ENCODE measurements around the gene MRPL18.
"Not testable (repeated sequence)": the region's sequence is repeated elsewhere in the genome, so short reads cannot be mapped to it uniquely, and the experiment has no call there.

MRPL18 gene

DNA sequence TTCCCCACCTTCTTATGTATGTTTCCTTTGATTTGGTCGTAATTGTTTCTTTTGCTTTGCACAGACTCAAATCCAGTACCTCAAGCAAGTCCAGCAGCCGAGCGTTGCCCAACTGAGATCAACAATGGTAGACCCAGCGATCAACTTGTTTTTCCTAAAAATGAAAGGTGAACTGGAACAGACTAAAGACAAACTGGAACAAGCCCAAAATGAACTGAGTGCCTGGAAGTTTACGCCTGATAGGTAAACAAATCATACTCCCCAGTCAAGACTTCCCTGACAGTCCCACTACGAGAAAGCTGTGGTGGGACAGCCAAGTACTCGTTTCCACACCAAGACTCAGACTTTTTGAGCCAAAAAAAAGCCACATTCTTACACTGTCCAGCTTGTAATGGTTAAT lies 42.1 kb upstream of the MRPL18 start:
- not testable (repeated sequence) for H3K27me3 ChIP-seq (ENCODE audit: insufficient read depth, low read length); H3K27ac ChIP-seq (ENCODE audit: low read depth, low read length); DNase-seq; H4K8ac ChIP-seq (ENCODE audit: low read depth, low read length); H2BK120ac ChIP-seq (ENCODE audit: insufficient read depth, low read length, poor library complexity); H2AFZ ChIP-seq (ENCODE audit: insufficient read depth, low read length, poor library complexity); H3K4me2 ChIP-seq (ENCODE audit: low read length); H3K18ac ChIP-seq (ENCODE audit: low read length); H3K9ac ChIP-seq (ENCODE audit: low read length); H3K79me1 ChIP-seq (ENCODE audit: low read length); H2AK5ac ChIP-seq (ENCODE audit: low read length); H2BK5ac ChIP-seq (ENCODE audit: low read depth, low read length, poor library complexity); H3K4ac ChIP-seq (ENCODE audit: low read depth, low read length); H3K14ac ChIP-seq (ENCODE audit: low read length); H3K4me1 ChIP-seq (ENCODE audit: control insufficient read depth in 1 of 2, insufficient read depth in 2 of 2, low read length in 2 of 2); H4K12ac ChIP-seq (ENCODE audit: low read depth, low read length); H4K91ac ChIP-seq (ENCODE audit: low read depth, low read length); H3K4me3 ChIP-seq (ENCODE audit: low read depth, low read length); H3K9me3 ChIP-seq (ENCODE audit: insufficient read depth, low read depth, low read length); H2BK12ac ChIP-seq (ENCODE audit: low read length); H3K23ac ChIP-seq (ENCODE audit: low read length); H3K79me2 ChIP-seq (ENCODE audit: control insufficient read depth, insufficient read depth, low read length, poor library complexity)
- peaks cover 14 to 28% of the 10 kb centered on the region in 2 experiments for H3K36me3 ChIP-seq (ENCODE audit: control insufficient read depth in 1 of 2, insufficient read depth in 2 of 2, low read length in 2 of 2)
- WGBS (ENCODE audit: extremely low coverage, insufficient coverage, insufficient read length) = no CpG with 5 or more reads among the region's 7 CpGs

DNA sequence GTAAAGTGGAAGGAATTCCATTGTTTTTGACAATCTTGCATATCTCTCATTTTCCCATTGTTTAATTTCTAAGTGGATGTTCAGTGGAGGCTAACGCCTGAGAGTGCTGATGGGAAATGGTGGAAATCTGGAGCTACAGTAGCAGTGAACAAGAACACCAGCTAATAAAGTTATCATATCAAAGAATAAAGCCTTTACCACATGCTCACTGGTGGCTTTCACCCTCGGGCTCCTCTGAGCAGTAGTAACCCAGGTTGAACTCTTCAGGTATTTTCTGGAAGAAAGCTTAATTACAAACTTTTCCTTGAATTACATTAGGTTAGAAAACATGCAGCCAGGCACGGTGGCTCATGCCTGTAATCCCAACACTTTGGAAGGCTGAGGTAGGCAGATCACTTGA lies 38.8 kb upstream of the MRPL18 start:
- Histone ChIP-seq H3K4me3 (ENCODE audit: low read depth, low read length) (no peak overlapping the region), H3K4ac (ENCODE audit: low read depth, low read length) (no peak overlapping the region), H2BK12ac (ENCODE audit: low read length) (no peak overlapping the region), H2BK120ac (ENCODE audit: insufficient read depth, low read length, poor library complexity) (no peak overlapping the region), H3K18ac (ENCODE audit: low read length) (no peak overlapping the region), H3K4me1 (ENCODE audit: control insufficient read depth in 1 of 2, insufficient read depth in 2 of 2, low read length in 2 of 2) (no peaks in the 10 kb centered on the region), H3K4me2 (ENCODE audit: low read length) (no peak overlapping the region), H3K79me1 (ENCODE audit: low read length) (no peaks in the 10 kb centered on the region), H2AFZ (ENCODE audit: insufficient read depth, low read length, poor library complexity) (no peak overlapping the region), H4K12ac (ENCODE audit: low read depth, low read length) (no peak overlapping the region), H4K91ac (ENCODE audit: low read depth, low read length) (no peak overlapping the region), H3K27me3 (ENCODE audit: insufficient read depth, low read length) (no peaks in the 10 kb centered on the region), H3K14ac (ENCODE audit: low read length) (no peak overlapping the region), H3K36me3 (ENCODE audit: control insufficient read depth in 1 of 2, insufficient read depth in 2 of 2, low read length in 2 of 2) (peaks cover 17 to 31% of the 10 kb centered on the region in 2 experiments), H3K9ac (ENCODE audit: low read length) (peak overlapping the region; percentile 38), H2AK5ac (ENCODE audit: low read length) (no peak overlapping the region), H4K8ac (ENCODE audit: low read depth, low read length) (no peak overlapping the region), H3K79me2 (ENCODE audit: control insufficient read depth, insufficient read depth, low read length, poor library complexity) (no peaks in the 10 kb centered on the region), H3K27ac (ENCODE audit: low read depth, low read length) (no peak overlapping the region), H3K9me3 (ENCODE audit: insufficient read depth, low read depth, low read length) (no peaks in the 10 kb centered on the region), H2BK5ac (ENCODE audit: low read depth, low read length, poor library complexity) (no peak overlapping the region), H3K23ac (ENCODE audit: low read length) (no peak overlapping the region)
- no peak for DNase-seq
- WGBS (ENCODE audit: extremely low coverage, insufficient coverage, insufficient read length) = no CpG with 5 or more reads among the region's 3 CpGs

DNA sequence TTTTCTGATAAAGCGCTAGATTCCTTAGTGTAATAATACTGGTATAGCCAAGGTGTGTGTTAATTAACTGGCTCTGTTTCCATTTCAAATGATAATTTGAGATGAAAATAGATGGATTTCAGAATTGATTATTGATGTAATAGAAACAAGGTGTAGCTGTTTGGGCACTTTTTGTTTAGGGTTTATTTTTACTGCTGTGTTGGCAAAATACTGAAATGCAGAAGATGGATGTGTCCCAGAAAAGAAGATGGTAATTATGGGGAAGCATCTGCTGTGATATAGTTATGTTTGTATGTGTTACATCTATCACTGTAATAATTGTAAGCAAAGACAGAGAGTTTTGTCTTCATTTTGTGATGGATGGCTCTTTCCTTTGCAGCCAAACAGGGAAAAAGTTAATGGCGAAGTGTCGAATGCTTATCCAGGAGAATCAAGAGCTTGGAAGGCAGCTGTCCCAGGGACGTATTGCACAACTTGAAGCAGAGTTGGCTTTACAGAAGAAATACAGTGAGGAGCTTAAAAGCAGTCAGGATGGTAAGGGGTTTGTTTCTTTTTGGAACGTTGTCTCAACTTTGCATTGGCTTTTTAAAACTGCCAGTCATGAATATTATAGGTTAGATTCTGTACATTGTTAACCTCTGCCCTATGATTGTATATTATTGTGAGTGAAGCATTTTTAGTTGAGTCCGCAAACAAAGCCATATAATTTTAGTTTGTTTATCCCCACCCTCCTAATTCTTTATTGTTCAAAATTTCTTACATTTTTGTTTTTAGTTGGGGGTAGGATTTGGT lies 37.0 kb upstream of the MRPL18 start:
- peaks cover 0 to 3% of the 10 kb centered on the region in 2 experiments for H3K4me1 ChIP-seq (ENCODE audit: control insufficient read depth in 1 of 2, insufficient read depth in 2 of 2, low read length in 2 of 2)
- H2AFZ ChIP-seq (ENCODE audit: insufficient read depth, low read length, poor library complexity) = no peak overlapping the region
- no peak overlapping the region for H3K14ac ChIP-seq (ENCODE audit: low read length)
- no peaks in the 10 kb centered on the region for H3K27me3 ChIP-seq (ENCODE audit: insufficient read depth, low read length)
- no peak overlapping the region for H4K91ac ChIP-seq (ENCODE audit: low read depth, low read length)
- H3K9ac ChIP-seq (ENCODE audit: low read length) = no peak overlapping the region
- WGBS (ENCODE audit: extremely low coverage, insufficient coverage, insufficient read length) = no CpG with 5 or more reads among the region's 6 CpGs
- no peak overlapping the region for H3K27ac ChIP-seq (ENCODE audit: low read depth, low read length)
- H2AK5ac ChIP-seq (ENCODE audit: low read length) = no peak overlapping the region
- no peak overlapping the region for H3K4ac ChIP-seq (ENCODE audit: low read depth, low read length)
- H3K4me2 ChIP-seq (ENCODE audit: low read length) = no peak overlapping the region
- no peak overlapping the region for H2BK5ac ChIP-seq (ENCODE audit: low read depth, low read length, poor library complexity)
- H4K12ac ChIP-seq (ENCODE audit: low read depth, low read length) = no peak overlapping the region
- H2BK120ac ChIP-seq (ENCODE audit: insufficient read depth, low read length, poor library complexity) = no peak overlapping the region
- H2BK12ac ChIP-seq (ENCODE audit: low read length) = no peak overlapping the region
- no peaks in the 10 kb centered on the region for H3K9me3 ChIP-seq (ENCODE audit: insufficient read depth, low read depth, low read length)
- no peak overlapping the region for H3K23ac ChIP-seq (ENCODE audit: low read length)
- H3K4me3 ChIP-seq (ENCODE audit: low read depth, low read length) = no peak overlapping the region
- no peak for DNase-seq
- H3K79me2 ChIP-seq (ENCODE audit: control insufficient read depth, insufficient read depth, low read length, poor library complexity) = no peaks in the 10 kb centered on the region
- H4K8ac ChIP-seq (ENCODE audit: low read depth, low read length) = no peak overlapping the region
- no peak overlapping the region for H3K18ac ChIP-seq (ENCODE audit: low read length)
- no peaks in the 10 kb centered on the region for H3K79me1 ChIP-seq (ENCODE audit: low read length)
- peaks cover 22 to 37% of the 10 kb centered on the region in 2 experiments for H3K36me3 ChIP-seq (ENCODE audit: control insufficient read depth in 1 of 2, insufficient read depth in 2 of 2, low read length in 2 of 2)

DNA sequence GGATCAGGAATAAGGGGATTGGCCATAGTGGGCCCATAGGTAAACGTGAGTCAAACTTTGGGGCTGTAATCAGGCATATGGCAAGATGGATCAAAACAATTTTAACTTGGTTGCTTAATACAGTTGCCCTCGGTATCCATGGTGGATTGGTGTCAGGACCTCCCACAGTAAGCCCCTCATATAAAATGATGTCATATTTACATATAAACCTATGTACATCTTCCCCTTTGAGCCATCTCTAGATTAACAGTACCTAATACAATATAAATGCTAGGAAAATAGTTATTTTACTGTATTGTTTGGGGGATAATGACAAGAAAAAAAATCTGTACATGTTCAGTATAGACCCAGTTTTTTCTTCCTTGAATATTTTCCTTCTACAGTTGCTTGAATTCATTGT lies 35.9 kb upstream of the MRPL18 start:
- Histone ChIP-seq H3K79me1 (ENCODE audit: low read length) (no peaks in the 10 kb centered on the region), H2AFZ (ENCODE audit: insufficient read depth, low read length, poor library complexity) (no peak overlapping the region), H3K18ac (ENCODE audit: low read length) (no peak overlapping the region), H4K91ac (ENCODE audit: low read depth, low read length) (no peak overlapping the region), H3K27me3 (ENCODE audit: insufficient read depth, low read length) (no peaks in the 10 kb centered on the region), H3K23ac (ENCODE audit: low read length) (no peak overlapping the region), H2AK5ac (ENCODE audit: low read length) (no peak overlapping the region), H3K36me3 (ENCODE audit: control insufficient read depth in 1 of 2, insufficient read depth in 2 of 2, low read length in 2 of 2) (peaks cover 22 to 40% of the 10 kb centered on the region in 2 experiments), H3K9ac (ENCODE audit: low read length) (no peak overlapping the region), H3K27ac (ENCODE audit: low read depth, low read length) (no peak overlapping the region), H3K4me3 (ENCODE audit: low read depth, low read length) (no peak overlapping the region), H2BK12ac (ENCODE audit: low read length) (no peak overlapping the region), H2BK5ac (ENCODE audit: low read depth, low read length, poor library complexity) (no peak overlapping the region), H4K8ac (ENCODE audit: low read depth, low read length) (no peak overlapping the region), H3K9me3 (ENCODE audit: insufficient read depth, low read depth, low read length) (no peaks in the 10 kb centered on the region), H2BK120ac (ENCODE audit: insufficient read depth, low read length, poor library complexity) (no peak overlapping the region), H3K14ac (ENCODE audit: low read length) (no peak overlapping the region), H4K12ac (ENCODE audit: low read depth, low read length) (no peak overlapping the region), H3K4me1 (ENCODE audit: control insufficient read depth in 1 of 2, insufficient read depth in 2 of 2, low read length in 2 of 2) (peaks cover 0 to 8% of the 10 kb centered on the region in 2 experiments), H3K79me2 (ENCODE audit: control insufficient read depth, insufficient read depth, low read length, poor library complexity) (no peaks in the 10 kb centered on the region), H3K4me2 (ENCODE audit: low read length) (no peak overlapping the region), H3K4ac (ENCODE audit: low read depth, low read length) (no peak overlapping the region)
- no peak for DNase-seq
- no CpG with 5 or more reads among the region's 2 CpGs for WGBS (ENCODE audit: extremely low coverage, insufficient coverage, insufficient read length)
